Measurements from ENCODE around the gene FOXD2.
A peak's percentile ranks its signal among the peaks of the same experiment; 100 is the strongest.

The FOXD2 gene

DNA sequence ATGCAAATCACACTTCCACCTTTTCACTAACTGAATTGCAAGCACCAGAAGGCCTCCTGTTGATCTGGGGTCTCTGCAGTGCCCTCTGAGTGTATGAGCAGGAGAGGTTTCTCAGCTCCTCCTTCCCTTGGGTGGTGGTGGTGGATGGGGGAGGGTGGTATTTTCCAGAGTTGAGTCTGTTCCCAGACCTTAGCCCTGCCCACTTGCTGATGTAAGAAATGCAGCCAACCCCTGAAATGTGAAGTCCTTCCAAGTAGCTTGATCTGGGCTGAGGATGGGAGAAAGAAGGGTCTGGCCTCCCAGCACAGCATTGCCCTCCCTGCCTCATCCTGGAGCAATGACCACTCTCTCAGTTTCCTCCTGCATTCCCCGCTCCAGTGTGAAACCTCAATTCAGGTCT, 6.3 kb upstream of the FOXD2 start:
- WGBS = 92% methylated on average over 1 of the region's 1 CpG

GRCh38 chr1:47432071-47433036, 5.5 kb upstream of the FOXD2 start:
- Histone ChIP-seq H3K4ac (ENCODE audit: low read depth in 1 of 2, low read length in 2 of 2) (no peak overlapping the region), H3K27me3 (ENCODE audit: control insufficient read depth in 1 of 2, insufficient read depth in 1 of 2, low read length in 2 of 2) (peaks cover 56 to 83% of the 10 kb centered on the region in 2 experiments), H3K27ac (ENCODE audit: low read length, poor library complexity, severe bottlenecking) (no peak overlapping the region), H3K4me2 (ENCODE audit: low read length, poor library complexity, severe bottlenecking) (no peak overlapping the region), H4K8ac (ENCODE audit: low read length) (no peak overlapping the region), H2BK15ac (ENCODE audit: low read depth, poor library complexity, severe bottlenecking) (no peak overlapping the region), H3K23ac (ENCODE audit: low read length in 2 of 2) (no peak overlapping the region), H3K79me1 (replicated peaks; ENCODE audit: low read length, poor library complexity, severe bottlenecking) (no peaks in the 10 kb centered on the region), H2AFZ (ENCODE audit: low read depth, low read length) (no peak overlapping the region), H2BK5ac (ENCODE audit: low read depth, low read length, poor library complexity, severe bottlenecking) (no peak overlapping the region), H3K9me3 (ENCODE audit: control insufficient read depth, low read length) (no peaks in the 10 kb centered on the region), H3K4me1 (ENCODE audit: control insufficient read depth, insufficient read depth, low read depth, low read length) (peaks cover 26% of the 10 kb centered on the region), H4K91ac (ENCODE audit: low read length) (no peak overlapping the region), H3K4me3 (ENCODE audit: insufficient read depth in 1 of 2, low read depth in 1 of 2, low read length in 2 of 2) (no peak overlapping the region), H3K18ac (ENCODE audit: low read depth in 1 of 2, low read length in 2 of 2) (no peak overlapping the region), H3K36me3 (ENCODE audit: control insufficient read depth in 1 of 2, insufficient read depth in 2 of 2, low read depth in 1 of 2, low read length in 2 of 2) (no peaks in the 10 kb centered on the region), H3K9ac (ENCODE audit: low read length) (peak overlapping the region; percentile 24), H2BK120ac (ENCODE audit: low read depth, low read length) (no peak overlapping the region), H2AK5ac (ENCODE audit: low read length, severe bottlenecking) (no peak overlapping the region), H3K14ac (ENCODE audit: low read length in 2 of 2) (no peak overlapping the region), H2BK12ac (ENCODE audit: low read length in 2 of 2) (no peak overlapping the region)
- DNase-seq = peak; percentile 67
- WGBS = 8% methylated on average over 32 of the region's 32 CpGs

More for the DNA sequence above, 6.3 kb upstream of the FOXD2 start:
- no peaks in the 10 kb centered on the region for H3K36me3 ChIP-seq (ENCODE audit: control insufficient read depth in 1 of 2, insufficient read depth in 2 of 2, low read depth in 1 of 2, low read length in 2 of 2)
- no peak overlapping the region for H2BK120ac ChIP-seq (ENCODE audit: low read depth, low read length)
- H3K4me3 ChIP-seq (ENCODE audit: insufficient read depth in 1 of 2, low read depth in 1 of 2, low read length in 2 of 2) = no peak overlapping the region
- H3K4me1 ChIP-seq (ENCODE audit: control insufficient read depth, insufficient read depth, low read depth, low read length) = peaks cover 17% of the 10 kb centered on the region
- no peak overlapping the region for H3K14ac ChIP-seq (ENCODE audit: low read length in 2 of 2)
- no peak overlapping the region for H3K27ac ChIP-seq (ENCODE audit: low read length, poor library complexity, severe bottlenecking)
- H2AK5ac ChIP-seq (ENCODE audit: low read length, severe bottlenecking) = no peak overlapping the region
- H3K4me2 ChIP-seq (ENCODE audit: low read length, poor library complexity, severe bottlenecking) = no peak overlapping the region
- H3K27me3 ChIP-seq (ENCODE audit: control insufficient read depth in 1 of 2, insufficient read depth in 1 of 2, low read length in 2 of 2) = peaks cover 57 to 86% of the 10 kb centered on the region in 2 experiments
- H3K4ac ChIP-seq (ENCODE audit: low read depth in 1 of 2, low read length in 2 of 2) = no peak overlapping the region
- H3K79me1 ChIP-seq (replicated peaks; ENCODE audit: low read length, poor library complexity, severe bottlenecking) = no peaks in the 10 kb centered on the region
- no peak overlapping the region for H2BK5ac ChIP-seq (ENCODE audit: low read depth, low read length, poor library complexity, severe bottlenecking)
- no peak overlapping the region for H4K91ac ChIP-seq (ENCODE audit: low read length)
- H3K23ac ChIP-seq (ENCODE audit: low read length in 2 of 2) = no peak overlapping the region
- no peak overlapping the region for H3K18ac ChIP-seq (ENCODE audit: low read depth in 1 of 2, low read length in 2 of 2)
- H2BK15ac ChIP-seq (ENCODE audit: low read depth, poor library complexity, severe bottlenecking) = no peak overlapping the region
- H4K8ac ChIP-seq (ENCODE audit: low read length) = no peak overlapping the region
- H2AFZ ChIP-seq (ENCODE audit: low read depth, low read length) = no peak overlapping the region
- DNase-seq = peak; percentile 14
- peak overlapping the region; percentile 24 for H3K9ac ChIP-seq (ENCODE audit: low read length)
- H2BK12ac ChIP-seq (ENCODE audit: low read length in 2 of 2) = no peak overlapping the region
- no peaks in the 10 kb centered on the region for H3K9me3 ChIP-seq (ENCODE audit: control insufficient read depth, low read length)

GRCh38 chr1:47433037-47433421, 4.8 kb upstream of the FOXD2 start:
- WGBS = 14% methylated on average over 17 of the region's 17 CpGs
- H3K4me1 ChIP-seq (ENCODE audit: control insufficient read depth, insufficient read depth, low read depth, low read length) = peaks cover 31% of the 10 kb centered on the region
- no peaks in the 10 kb centered on the region for H3K9me3 ChIP-seq (ENCODE audit: control insufficient read depth, low read length)
- no peak overlapping the region for H3K4me3 ChIP-seq (ENCODE audit: insufficient read depth in 1 of 2, low read depth in 1 of 2, low read length in 2 of 2)
- H3K23ac ChIP-seq (ENCODE audit: low read length in 2 of 2) = no peak overlapping the region
- no peak overlapping the region for H2BK15ac ChIP-seq (ENCODE audit: low read depth, poor library complexity, severe bottlenecking)
- H3K9ac ChIP-seq (ENCODE audit: low read length) = no peak overlapping the region
- peaks cover 56 to 77% of the 10 kb centered on the region in 2 experiments for H3K27me3 ChIP-seq (ENCODE audit: control insufficient read depth in 1 of 2, insufficient read depth in 1 of 2, low read length in 2 of 2)
- H3K14ac ChIP-seq (ENCODE audit: low read length in 2 of 2) = no peak overlapping the region
- H3K4me2 ChIP-seq (ENCODE audit: low read length, poor library complexity, severe bottlenecking) = no peak overlapping the region
- H3K4ac ChIP-seq (ENCODE audit: low read depth in 1 of 2, low read length in 2 of 2) = no peak overlapping the region
- H4K8ac ChIP-seq (ENCODE audit: low read length) = no peak overlapping the region
- no peak for DNase-seq
- no peak overlapping the region for H3K27ac ChIP-seq (ENCODE audit: low read length, poor library complexity, severe bottlenecking)
- H3K36me3 ChIP-seq (ENCODE audit: control insufficient read depth in 1 of 2, insufficient read depth in 2 of 2, low read depth in 1 of 2, low read length in 2 of 2) = no peaks in the 10 kb centered on the region
- no peak overlapping the region for H2BK12ac ChIP-seq (ENCODE audit: low read length in 2 of 2)
- no peak overlapping the region for H2BK120ac ChIP-seq (ENCODE audit: low read depth, low read length)
- H2BK5ac ChIP-seq (ENCODE audit: low read depth, low read length, poor library complexity, severe bottlenecking) = no peak overlapping the region
- no peak overlapping the region for H2AFZ ChIP-seq (ENCODE audit: low read depth, low read length)
- no peaks in the 10 kb centered on the region for H3K79me1 ChIP-seq (replicated peaks; ENCODE audit: low read length, poor library complexity, severe bottlenecking)
- no peak overlapping the region for H4K91ac ChIP-seq (ENCODE audit: low read length)
- no peak overlapping the region for H2AK5ac ChIP-seq (ENCODE audit: low read length, severe bottlenecking)
- no peak overlapping the region for H3K18ac ChIP-seq (ENCODE audit: low read depth in 1 of 2, low read length in 2 of 2)

GRCh38 chr1:47433477-47434050, 4.3 kb upstream of the FOXD2 start:
- no peaks in the 10 kb centered on the region for H3K79me1 ChIP-seq (replicated peaks; ENCODE audit: low read length, poor library complexity, severe bottlenecking)
- no peaks in the 10 kb centered on the region for H3K36me3 ChIP-seq (ENCODE audit: control insufficient read depth in 1 of 2, insufficient read depth in 2 of 2, low read depth in 1 of 2, low read length in 2 of 2)
- H3K27me3 ChIP-seq (ENCODE audit: control insufficient read depth in 1 of 2, insufficient read depth in 1 of 2, low read length in 2 of 2) = peaks cover 54 to 72% of the 10 kb centered on the region in 2 experiments
- H3K4me3 ChIP-seq (ENCODE audit: insufficient read depth in 1 of 2, low read depth in 1 of 2, low read length in 2 of 2) = peak overlapping the region in 1 of 2 experiments; percentile 64
- peak overlapping the region; percentile 25 for H3K4me2 ChIP-seq (ENCODE audit: low read length, poor library complexity, severe bottlenecking)
- H4K91ac ChIP-seq (ENCODE audit: low read length) = no peak overlapping the region
- no peak for DNase-seq
- 7% methylated on average over 27 of the region's 30 CpGs for WGBS
- no peak overlapping the region for H3K9ac ChIP-seq (ENCODE audit: low read length)
- H2AFZ ChIP-seq (ENCODE audit: low read depth, low read length) = no peak overlapping the region
- peaks cover 33% of the 10 kb centered on the region for H3K4me1 ChIP-seq (ENCODE audit: control insufficient read depth, insufficient read depth, low read depth, low read length)
- no peak overlapping the region for H3K27ac ChIP-seq (ENCODE audit: low read length, poor library complexity, severe bottlenecking)
- no peaks in the 10 kb centered on the region for H3K9me3 ChIP-seq (ENCODE audit: control insufficient read depth, low read length)
- H3K18ac ChIP-seq (ENCODE audit: low read depth in 1 of 2, low read length in 2 of 2) = no peak overlapping the region
- H2AK5ac ChIP-seq (ENCODE audit: low read length, severe bottlenecking) = no peak overlapping the region
- no peak overlapping the region for H2BK120ac ChIP-seq (ENCODE audit: low read depth, low read length)
- no peak overlapping the region for H2BK5ac ChIP-seq (ENCODE audit: low read depth, low read length, poor library complexity, severe bottlenecking)
- no peak overlapping the region for H4K8ac ChIP-seq (ENCODE audit: low read length)
- H2BK15ac ChIP-seq (ENCODE audit: low read depth, poor library complexity, severe bottlenecking) = no peak overlapping the region
- H3K14ac ChIP-seq (ENCODE audit: low read length in 2 of 2) = no peak overlapping the region
- H3K4ac ChIP-seq (ENCODE audit: low read depth in 1 of 2, low read length in 2 of 2) = no peak overlapping the region
- no peak overlapping the region for H2BK12ac ChIP-seq (ENCODE audit: low read length in 2 of 2)
- no peak overlapping the region for H3K23ac ChIP-seq (ENCODE audit: low read length in 2 of 2)
